Measurements from ENCODE around the gene OR4M1. TPM values are rescaled to one million over a fixed set of nuclear protein-coding genes. Genes with fewer than 3 reads are reported as not detected.
"Not testable (repeated sequence)": the region's sequence is repeated elsewhere in the genome, so short reads cannot be mapped to it uniquely, and the experiment has no call there.

OR4M1 gene, protein sequence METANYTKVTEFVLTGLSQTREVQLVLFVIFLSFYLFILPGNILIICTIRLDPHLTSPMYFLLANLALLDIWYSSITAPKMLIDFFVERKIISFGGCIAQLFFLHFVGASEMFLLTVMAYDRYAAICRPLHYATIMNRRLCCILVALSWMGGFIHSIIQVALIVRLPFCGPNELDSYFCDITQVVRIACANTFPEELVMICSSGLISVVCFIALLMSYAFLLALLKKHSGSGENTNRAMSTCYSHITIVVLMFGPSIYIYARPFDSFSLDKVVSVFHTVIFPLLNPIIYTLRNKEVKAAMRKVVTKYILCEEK
- not detected for polyA plus RNA-seq (ENCODE audit: insufficient read depth in 1 of 5, insufficient read length in 5 of 5, low replicate concordance in 1 of 5)
- long read RNA-seq, donor 1 = 0 reads
- long read RNA-seq, donor 2 = 0 reads
- long read RNA-seq, donor 3 = 0 reads
- long read RNA-seq, donor 4 = 0 reads
- long read RNA-seq, donor 5 = 0 reads
- long read RNA-seq, donor 6 = 0 reads
- long read RNA-seq, donor 7 = 0 reads
- long read RNA-seq, donor 8 = 0 reads

DNA sequence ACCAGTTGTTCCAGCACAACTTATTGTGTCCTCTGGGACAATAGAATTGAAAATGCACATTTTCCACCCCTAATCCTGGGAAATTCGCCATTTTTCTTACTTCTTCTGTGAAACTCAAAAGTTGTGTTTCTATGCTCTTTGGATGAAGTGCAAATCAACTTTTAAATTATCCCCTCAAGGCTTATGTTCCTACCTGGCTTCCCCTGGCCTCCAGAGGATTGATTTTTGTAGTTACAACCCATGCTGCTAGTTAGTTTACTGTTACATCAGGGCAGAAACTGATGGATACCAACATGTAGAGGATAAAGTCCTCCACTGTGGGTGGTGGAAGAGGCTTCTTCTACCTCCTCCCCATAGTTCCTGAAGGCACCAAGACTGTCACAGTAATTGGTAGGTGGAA is at the start of gene OR4M1:
Gene OR4M1, plus strand, starts transcription at position 301 of the 400 bp plus-strand sequence. CDS start 6,819 bp downstream, outside the sequence.
- DNase-seq = not testable (repeated sequence)

DNA sequence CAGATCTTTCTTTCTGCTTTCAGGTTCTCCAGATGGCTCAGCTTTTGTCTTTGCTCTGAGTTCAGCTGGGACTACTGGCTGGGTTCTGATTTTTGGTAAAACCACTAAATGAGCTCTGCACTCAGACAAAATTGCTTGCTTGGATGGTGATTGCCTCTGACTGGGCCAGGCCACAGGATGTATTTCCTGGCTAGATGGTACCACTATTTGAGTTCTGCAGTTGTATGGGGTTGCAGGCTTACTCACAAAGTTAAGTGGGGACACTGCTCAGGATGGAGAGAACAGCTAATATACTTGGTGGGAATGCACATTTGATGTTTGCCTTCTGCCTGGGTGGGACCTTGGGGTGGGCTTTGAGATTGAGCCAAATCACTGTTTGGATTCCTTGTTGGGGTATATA is 43.9 kb upstream of the OR4M1 start:
- DNase-seq = no peak

DNA sequence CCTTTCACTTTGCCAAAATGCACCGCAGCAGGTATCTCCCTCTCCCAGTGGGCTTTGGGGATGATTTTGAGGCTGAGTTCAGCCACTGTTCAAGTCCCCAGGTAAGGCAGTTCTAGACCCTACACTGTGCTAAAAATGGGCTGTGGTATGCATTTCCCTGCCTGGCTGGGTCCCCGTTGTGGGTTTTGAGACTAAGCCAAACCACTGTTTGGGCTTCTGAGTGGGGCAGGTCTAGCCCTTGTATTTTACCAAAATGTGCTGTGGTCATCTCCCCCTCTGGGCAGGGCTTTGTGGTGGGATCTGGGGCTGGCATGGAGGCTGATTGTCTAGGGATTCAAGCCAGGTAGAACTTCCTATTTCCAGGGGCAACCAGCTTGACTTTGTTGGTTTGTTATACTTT is 43.5 kb upstream of the OR4M1 start:
- no peak for DNase-seq

DNA sequence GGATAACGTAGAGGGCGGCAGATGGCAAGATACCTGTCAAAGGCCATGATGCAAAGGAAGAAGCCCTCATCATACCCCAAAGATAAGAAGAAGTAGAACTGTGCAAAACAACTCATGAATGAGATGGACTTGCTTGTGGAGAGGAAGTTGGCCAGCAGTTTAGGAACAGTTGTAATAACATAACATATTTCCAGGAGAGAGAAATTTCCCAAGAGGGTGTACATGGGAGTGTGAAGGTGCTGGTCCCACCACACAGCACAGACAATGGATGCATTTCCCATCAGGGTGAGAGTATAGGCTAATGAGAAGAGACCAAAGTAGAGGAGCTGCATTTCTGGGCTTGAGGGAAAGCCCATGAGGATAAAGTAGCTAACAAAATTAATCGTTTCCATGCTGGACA is 39.4 kb upstream of the OR4M1 start:
- DNase-seq = not testable (repeated sequence)

DNA sequence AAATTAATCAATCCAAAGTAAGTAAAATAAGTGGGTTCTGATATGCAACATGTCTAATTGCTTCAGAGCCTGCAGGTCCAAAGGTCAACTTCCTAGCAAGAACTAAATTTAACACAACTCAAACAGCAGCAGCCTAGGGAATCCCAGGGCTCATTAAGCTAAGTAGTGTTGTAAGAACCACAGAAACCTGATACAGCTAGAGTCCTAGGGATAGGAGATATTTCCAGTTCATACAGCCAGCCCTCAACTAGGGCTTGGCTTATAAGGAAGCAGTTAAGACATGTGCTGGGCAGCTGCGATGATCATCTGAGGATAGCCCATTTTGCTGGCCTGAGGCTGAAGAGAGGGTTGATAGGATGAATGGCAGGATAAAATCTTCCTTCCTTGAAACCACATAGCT is 30.0 kb upstream of the OR4M1 start, which contains the start of gene OR4Q3:
Gene OR4Q3, plus strand, starts transcription at position 316 of the 400 bp plus-strand sequence.
- DNase-seq = no peak

DNA sequence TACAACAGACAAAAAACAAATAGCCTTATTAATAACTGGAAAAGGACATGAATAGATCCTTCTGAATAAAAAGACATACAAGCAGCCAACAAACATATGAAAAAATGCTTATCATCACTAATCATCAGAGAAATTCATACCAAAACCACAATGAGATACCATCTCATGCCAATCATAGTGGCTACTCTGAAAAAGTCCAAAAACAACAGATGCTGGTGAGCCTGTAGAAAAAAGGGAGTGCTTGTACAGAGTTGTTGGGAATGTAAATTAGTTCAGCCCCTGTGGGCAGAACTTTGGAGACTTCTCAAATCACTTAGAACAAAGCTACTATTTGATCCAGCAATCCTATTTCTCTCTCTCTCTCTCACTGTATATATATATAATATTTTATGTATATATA is 21.0 kb upstream of the OR4M1 start:
- not testable (repeated sequence) for DNase-seq

DNA sequence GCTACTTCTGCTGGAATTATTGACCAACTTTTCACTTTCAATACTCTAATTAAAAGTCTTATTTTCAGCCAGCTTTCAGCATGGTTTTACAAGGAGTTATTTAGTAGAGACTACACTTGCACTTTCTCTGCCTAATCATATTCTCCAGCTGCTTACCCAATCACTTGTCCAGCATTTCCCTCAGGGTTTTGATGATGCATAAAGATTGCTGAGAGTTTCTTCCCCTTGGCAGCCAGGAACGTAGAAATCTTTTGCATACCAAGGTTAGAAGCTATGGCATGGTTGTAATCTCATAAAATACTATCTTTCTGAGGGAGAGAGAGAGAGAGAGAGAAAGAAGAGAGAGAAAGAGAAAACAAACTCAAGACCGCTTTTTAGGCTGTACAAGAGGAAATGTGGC is 19.1 kb upstream of the OR4M1 start:
- DNase-seq = no peak

DNA sequence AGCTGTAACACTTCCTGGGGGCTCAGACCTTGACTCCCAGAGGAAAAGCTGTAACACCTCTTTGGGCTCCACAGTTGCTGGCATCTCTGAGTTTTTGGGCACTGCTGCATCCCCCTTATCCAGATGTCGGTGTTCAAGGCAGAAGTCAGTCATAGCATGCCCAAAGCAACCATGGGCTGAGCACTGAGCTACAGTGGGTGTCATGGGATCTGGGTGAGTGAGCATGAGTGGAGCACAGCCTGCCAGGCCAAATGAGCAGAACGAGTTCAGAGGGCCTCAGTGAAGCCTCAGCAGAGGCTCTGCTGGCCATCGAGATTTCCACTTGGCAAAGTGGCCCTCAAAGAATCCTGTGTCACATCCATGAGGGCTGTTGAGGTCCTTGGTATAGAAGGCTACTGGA is 1.8 kb upstream of the OR4M1 start:
- DNase-seq = not testable (repeated sequence)

DNA sequence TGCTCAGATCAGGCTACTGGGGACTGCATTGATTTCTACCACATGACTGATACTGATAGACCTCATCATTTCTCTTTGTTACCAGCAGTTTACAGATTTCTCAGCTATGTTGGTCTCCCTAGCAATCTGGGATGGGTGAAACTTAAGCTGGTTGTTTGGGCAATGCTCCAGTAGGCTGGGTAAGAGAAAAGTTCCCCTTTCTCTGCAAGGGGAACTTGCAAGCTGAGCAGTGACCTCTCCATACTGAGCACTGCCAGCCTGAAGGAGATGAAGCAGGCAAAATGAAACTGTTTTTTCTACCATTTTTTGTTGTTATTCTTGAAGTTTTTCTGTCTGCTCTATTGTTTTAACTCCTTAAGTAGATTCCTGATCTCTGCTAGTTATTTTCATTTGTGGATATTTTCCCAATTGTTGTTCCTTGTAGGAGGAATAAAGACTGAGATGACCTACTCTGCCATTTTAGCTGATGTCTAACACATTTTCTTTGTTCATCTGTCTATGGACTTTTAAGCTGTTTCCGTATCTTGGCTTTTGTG is 1.3 kb upstream of the OR4M1 start:
- DNase-seq = no peak

DNA sequence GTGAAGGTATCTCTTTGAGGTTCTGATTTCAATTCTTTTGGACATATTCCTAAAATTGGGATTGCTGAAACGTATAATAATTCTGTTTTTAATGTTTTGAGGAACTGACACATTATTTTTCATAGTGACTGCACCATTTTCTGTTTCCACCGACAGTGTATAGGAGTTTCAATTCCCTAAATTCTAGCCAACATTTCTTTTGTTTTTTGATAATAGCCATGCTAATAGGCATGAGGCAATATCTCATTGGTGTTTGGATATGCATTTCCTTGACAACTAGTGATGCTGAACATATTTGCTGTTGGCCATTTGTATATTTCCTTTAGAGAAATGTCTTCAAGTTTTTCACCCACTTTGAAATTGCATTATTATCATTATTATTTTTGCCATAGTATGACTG is 850 bp upstream of the OR4M1 start:
- not testable (repeated sequence) for DNase-seq

DNA sequence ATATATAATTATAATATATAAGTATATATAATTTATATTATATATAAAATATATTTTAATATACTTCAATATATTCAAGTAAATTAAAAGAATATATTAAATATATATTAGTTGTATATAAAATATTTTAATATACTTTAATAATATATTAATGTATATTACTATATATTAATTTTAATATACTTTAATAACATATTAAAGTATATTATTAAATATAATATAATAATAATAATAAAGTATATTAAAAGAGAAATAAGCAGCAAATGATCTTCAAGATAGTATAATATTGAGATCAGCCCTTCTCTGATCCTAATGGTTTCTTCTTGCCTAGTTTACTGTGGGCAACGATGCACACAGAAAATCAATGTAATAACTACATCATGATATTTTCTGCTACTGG is 2.3 kb downstream of the OR4M1 start:
- no peak for DNase-seq

DNA sequence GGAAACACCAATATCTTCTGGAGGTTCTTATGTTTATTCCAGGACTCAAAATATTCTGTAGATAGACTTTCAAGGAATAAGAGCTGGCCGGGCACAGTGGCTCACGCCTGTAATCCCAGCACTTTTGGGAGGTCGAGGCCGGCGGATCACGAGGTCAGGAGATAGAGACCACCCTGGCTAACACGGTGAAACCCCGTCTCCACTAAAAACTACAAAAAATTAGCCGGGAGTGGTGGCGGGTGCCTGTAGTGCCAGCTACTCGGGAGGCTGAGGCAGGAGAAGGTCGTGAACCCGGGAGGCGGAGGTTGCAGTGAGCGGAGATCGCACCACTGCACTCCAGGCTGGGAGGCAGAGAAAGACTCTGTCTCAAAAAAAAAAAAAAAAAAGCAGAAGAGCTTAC is 12.5 kb downstream of the OR4M1 start:
- not testable (repeated sequence) for DNase-seq

DNA sequence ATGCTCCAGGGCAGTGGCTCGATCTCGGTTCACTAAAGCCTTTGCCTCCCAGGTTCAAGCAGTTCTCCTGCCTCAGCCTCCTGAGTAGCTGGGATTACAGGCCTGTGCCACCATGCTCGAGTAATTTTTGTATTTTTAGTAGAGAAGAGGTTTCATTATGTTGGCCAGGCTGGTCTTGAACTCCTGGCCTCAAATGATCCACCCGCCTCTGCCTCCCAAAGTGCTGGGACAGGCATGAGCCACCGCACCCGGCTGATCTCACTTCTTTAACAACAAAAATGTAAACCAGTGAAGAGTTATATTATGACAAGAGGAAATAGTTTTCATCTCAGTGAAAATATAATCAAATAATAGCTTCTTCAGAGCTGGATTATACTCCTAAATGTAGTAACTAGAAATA is 14.0 kb downstream of the OR4M1 start:
- DNase-seq = not testable (repeated sequence)

DNA sequence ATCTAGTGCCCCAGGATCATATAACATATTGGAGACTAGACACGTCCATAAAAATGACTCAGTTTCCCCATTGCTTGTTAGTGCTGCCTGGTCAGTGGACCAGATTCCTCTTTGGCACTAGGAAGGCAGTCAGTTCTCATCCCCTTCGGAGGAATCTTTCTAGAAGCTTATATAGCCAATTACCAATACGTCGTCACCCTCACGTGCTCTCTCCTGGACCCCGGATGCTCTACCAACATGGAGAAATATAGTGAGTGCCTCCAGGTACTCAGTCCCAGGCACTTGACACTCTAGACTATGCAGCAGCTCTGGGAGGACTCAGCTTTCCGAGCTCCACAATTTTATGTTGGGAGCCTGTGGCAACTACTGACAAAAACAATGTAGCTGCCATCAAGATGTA is 14.8 kb downstream of the OR4M1 start:
- not testable (repeated sequence) for DNase-seq

DNA sequence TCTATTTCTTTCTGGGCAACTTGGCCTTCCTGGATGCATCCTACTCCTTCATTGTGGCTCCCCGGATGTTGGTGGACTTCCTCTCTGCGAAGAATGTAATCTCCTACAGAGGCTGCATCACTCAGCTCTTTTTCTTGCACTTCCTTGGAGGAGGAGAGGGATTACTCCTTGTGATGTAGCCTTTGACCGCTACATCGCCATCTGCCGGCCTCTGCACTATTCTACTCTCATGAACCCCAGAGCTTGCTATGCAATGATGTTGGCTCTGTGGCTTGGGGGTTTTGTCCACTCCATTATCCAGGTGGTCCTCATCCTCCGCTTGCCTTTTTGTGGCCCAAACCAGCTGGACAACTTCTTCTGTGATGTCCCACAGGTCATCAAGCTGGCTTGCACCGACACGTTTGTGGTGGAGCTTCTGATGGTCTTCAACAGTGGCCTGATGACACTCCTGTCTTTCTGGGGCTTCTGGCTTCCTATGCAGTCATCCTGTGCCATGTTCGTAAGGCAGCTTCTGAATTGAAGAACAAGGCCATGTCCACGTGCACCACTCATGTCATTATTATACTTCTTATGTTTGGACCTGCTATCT is 23.3 kb downstream of the OR4M1 start:
- not testable (repeated sequence) for DNase-seq

DNA sequence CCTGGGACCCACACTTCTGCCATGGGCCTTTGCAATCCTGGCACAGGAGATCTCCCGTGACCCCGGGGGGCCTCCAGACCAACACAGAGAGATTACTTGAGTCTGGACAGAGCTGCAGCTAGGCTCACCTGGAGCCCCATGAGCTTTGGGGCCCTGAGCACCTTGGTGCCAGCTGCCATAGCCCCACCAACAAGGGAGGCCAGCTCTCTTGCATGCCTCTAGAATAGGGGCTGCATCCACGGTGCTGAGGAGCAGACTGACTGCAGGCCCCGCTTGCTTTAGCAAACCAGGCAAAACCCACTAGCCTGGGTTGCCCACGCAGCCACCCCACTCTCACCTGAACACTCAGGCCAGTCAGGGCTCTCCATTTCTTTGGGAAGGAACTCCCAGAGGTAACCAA is 26.6 kb downstream of the OR4M1 start:
- DNase-seq = no peak

DNA sequence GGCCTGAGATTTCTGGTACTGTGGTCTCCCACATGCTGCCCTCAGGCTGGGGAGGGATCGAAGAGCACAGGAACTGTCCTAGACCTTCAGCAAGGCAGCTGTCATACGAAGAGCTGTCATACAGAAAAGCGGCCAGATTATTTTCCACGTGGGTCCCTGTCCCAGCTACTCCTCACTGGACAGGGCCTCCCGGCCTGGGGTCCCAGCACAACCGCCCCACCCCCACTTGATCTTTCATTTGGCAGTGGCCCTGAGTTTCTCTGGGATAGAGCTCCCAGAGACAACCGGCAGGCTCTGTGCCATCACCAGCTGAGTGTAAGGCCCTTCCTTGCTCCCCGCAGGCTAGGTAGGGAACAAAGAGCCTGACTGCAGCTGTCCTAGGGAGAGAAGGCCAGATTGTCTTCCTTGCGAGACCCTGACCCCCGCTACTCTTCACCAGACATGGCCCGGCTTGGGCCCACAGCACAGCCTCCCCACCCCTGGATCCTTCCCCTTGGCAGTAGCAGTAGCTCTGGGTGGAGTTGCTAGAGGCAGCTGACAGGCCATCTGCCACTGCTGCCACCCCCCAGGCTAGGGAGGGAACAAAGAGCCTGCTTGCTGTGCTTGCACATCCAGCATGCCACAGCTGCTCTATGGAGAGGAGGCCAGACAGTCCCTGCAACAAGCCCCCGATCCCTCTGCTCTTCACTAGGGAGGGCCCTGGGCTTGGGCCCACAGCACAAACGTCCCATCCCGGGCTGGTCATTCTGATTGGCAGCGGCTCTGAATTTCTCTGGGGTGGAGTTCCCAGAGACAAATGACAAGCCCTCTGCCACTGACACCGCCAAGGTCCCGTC is 27.2 kb downstream of the OR4M1 start:
- DNase-seq = no peak

DNA sequence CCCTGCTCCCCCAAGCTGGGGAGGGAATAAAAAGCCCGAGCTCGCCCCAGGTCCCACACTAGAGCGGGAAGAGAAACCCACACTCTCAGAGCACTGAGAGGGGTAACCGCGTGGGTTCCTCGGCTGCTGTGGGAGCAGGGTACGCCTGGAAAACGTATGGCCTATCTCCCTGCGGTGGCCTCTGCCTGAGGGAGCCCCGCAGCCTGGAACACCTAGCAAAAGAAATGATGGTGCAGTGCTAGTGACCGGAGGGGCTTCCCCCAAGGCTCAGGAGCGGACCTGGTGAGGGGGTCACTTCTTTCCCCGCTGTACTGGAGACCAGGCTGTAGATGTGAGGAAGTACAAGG is 27.8 kb downstream of the OR4M1 start:
- DNase-seq = no peak

DNA sequence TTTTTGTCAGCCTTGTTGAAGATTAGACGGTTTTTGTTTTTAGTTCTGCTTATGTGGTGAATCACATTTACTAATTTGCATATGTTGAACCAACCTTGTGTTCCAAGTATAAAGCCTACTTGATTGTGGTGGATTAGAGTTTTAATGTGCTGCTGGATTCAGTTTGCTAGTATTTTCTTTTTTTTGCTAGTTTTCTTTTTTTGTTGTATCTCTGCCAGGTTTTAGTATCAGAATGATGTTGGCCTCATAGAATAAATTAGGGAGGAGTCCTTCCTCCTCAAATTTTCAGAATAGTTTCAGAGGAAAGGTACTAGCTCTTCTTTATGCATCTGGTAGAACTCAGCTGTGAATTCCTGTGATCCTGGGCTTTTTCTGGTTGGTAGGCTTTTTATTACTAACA is 30.2 kb downstream of the OR4M1 start, which contains the start of gene OR4N2:
Gene OR4N2, plus strand, starts transcription at position 301 of the 400 bp plus-strand sequence. CDS start 23,679 bp downstream, outside the sequence.
- not testable (repeated sequence) for DNase-seq

DNA sequence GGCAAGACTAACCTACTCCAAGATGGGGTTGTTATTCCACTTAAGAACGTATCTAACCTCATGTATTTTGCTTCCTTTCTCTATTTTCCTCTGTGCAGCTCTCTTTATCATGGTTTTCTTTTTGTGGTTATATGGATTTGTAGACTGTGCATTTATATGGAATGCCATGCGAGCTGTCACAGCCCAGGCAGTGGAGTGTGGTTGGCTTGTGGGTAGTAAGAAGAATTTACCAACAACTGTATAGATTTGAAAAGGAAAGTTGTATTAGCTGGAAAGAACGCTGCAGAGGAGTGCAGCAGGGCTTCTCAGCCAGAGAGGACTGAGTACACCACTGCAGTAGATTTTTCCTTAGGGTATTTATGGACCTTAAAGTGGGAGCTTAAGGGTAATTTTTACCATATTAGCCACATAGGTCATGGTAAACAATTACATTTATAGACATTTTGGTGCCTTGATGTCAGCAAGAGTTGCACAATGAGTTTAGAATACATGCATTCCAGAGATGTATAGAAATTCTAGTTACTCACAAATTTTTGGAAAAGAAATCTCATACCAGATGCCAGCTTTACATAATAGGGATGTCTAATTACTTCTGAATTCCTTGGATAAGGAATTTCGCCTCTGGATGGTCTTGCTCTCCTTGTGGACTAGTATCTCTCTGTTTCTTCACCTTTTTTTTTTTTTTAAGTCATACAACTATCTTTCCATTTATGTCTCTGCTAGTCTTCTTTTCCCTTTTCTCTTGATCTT is 40.0 kb downstream of the OR4M1 start:
- DNase-seq = not testable (repeated sequence)

DNA sequence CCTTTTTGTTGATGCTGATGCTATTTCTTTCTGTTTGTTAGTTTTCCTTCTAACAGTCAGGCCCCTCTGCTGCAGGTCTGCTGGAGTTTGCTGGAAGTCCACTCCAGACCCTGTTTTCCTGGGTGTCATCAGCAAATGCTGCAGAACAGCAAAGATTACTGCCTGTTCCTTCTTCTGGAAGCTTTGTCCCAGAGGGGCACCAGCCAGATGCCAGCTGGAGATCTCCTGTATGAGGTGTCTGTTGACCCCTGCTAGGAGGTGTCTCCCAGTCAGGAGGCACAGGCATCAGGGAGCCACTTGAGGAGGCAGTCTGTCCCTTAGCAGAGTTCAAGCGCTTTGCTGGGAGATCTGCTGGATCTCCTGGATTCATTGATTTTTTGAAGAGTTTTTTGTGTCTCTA is 46.6 kb downstream of the OR4M1 start:
- DNase-seq = not testable (repeated sequence)

Measured in right lung (tissue), 10 donors.